Measurements from ENCODE around the gene GLIS1. TPM values are rescaled to one million over a fixed set of nuclear protein-coding genes. Genes with fewer than 3 reads are reported as not detected.

The GLIS1 gene
- total and polyA plus RNA-seq, 3 experiments from 2014 or later = 0.18 TPM; not detected in 2

GRCh38 chr1:53470155-53470554 is 268.8 kb downstream of the GLIS1 start:
- ChIA-PET POLR2A (no interaction called here), CTCF (no interaction called here)
- Histone ChIP-seq H3K4me1 (ENCODE audit: insufficient read depth, low read length) (no peaks in the 10 kb centered on the region), H3K36me3 (ENCODE audit: insufficient read depth, low read length) (no peaks in the 10 kb centered on the region), H3K27me3 (ENCODE audit: insufficient read depth, low read length, poor library complexity, severe bottlenecking) (no peaks in the 10 kb centered on the region), H3K4me3 (ENCODE audit: low read length) (no peak overlapping the region), H3K27ac (ENCODE audit: low read depth, low read length) (no peak overlapping the region), H3K9me3 (ENCODE audit: low read length) (no peaks in the 10 kb centered on the region)
- DNase-seq = no peak
- H3K4me3 Mint-ChIP-seq = no peak overlapping the region
- no peak overlapping the region for H3K27ac Mint-ChIP-seq
- no peaks in the 10 kb centered on the region for H3K36me3 Mint-ChIP-seq
- H3K4me1 Mint-ChIP-seq = peaks cover 0 to 2% (median 0%) of the 10 kb centered on the region in 3 donors
- H3K9me3 Mint-ChIP-seq = no peaks in the 10 kb centered on the region
- H3K27me3 Mint-ChIP-seq = peaks cover 0 to 1% of the 10 kb centered on the region in 2 donors

GRCh38 chr1:53469373-53469772 is 269.6 kb downstream of the GLIS1 start:
- H3K36me3 Mint-ChIP-seq = no peaks in the 10 kb centered on the region
- H3K36me3 ChIP-seq (ENCODE audit: insufficient read depth, low read length) = no peaks in the 10 kb centered on the region
- H3K9me3 Mint-ChIP-seq = no peaks in the 10 kb centered on the region
- peaks cover 0 to 1% of the 10 kb centered on the region in 2 donors for H3K27me3 Mint-ChIP-seq
- peaks cover 0 to 2% (median 0%) of the 10 kb centered on the region in 3 donors for H3K4me1 Mint-ChIP-seq
- H3K9me3 ChIP-seq (ENCODE audit: low read length) = no peaks in the 10 kb centered on the region
- POLR2A ChIA-PET = no interaction called here
- CTCF ChIA-PET = no interaction called here
- peak overlapping the region in 1 of 7 donors; percentile 44 for H3K4me3 Mint-ChIP-seq
- H3K27ac Mint-ChIP-seq = peak overlapping the region in 1 of 8 donors; percentile 54
- H3K4me3 ChIP-seq (ENCODE audit: low read length) = no peak overlapping the region
- H3K27me3 ChIP-seq (ENCODE audit: insufficient read depth, low read length, poor library complexity, severe bottlenecking) = no peaks in the 10 kb centered on the region
- no peak for DNase-seq
- no peak overlapping the region for H3K27ac ChIP-seq (ENCODE audit: low read depth, low read length)
- no peaks in the 10 kb centered on the region for H3K4me1 ChIP-seq (ENCODE audit: insufficient read depth, low read length)

GRCh38 chr1:53468374-53468773 is 270.6 kb downstream of the GLIS1 start:
- Histone ChIP-seq H3K4me1 (ENCODE audit: insufficient read depth, low read length) (no peaks in the 10 kb centered on the region), H3K9me3 (ENCODE audit: low read length) (no peaks in the 10 kb centered on the region), H3K36me3 (ENCODE audit: insufficient read depth, low read length) (no peaks in the 10 kb centered on the region), H3K27ac (ENCODE audit: low read depth, low read length) (no peak overlapping the region), H3K27me3 (ENCODE audit: insufficient read depth, low read length, poor library complexity, severe bottlenecking) (no peaks in the 10 kb centered on the region), H3K4me3 (ENCODE audit: low read length) (no peak overlapping the region)
- Mint-ChIP-seq H3K27ac (no peak overlapping the region), H3K4me1 (peaks cover 0 to 2% (median 0%) of the 10 kb centered on the region in 3 donors), H3K4me3 (no peak overlapping the region), H3K36me3 (no peaks in the 10 kb centered on the region), H3K9me3 (no peaks in the 10 kb centered on the region), H3K27me3 (peaks cover 0 to 1% of the 10 kb centered on the region in 2 donors)
- ChIA-PET POLR2A (no interaction called here), CTCF (no interaction called here)
- no peak for DNase-seq

- ChIA-PET CTCF (no interaction called here), POLR2A (no interaction called here)
- H3K4me3 Mint-ChIP-seq = no peak overlapping the region
- no peaks in the 10 kb centered on the region for H3K36me3 Mint-ChIP-seq
- Histone ChIP-seq H3K27ac (ENCODE audit: low read depth, low read length) (no peak overlapping the region), H3K4me1 (ENCODE audit: insufficient read depth, low read length) (no peaks in the 10 kb centered on the region), H3K36me3 (ENCODE audit: insufficient read depth, low read length) (no peaks in the 10 kb centered on the region), H3K27me3 (ENCODE audit: insufficient read depth, low read length, poor library complexity, severe bottlenecking) (no peaks in the 10 kb centered on the region), H3K4me3 (ENCODE audit: low read length) (no peak overlapping the region), H3K9me3 (ENCODE audit: low read length) (no peaks in the 10 kb centered on the region)
- H3K4me1 Mint-ChIP-seq = peaks cover 0 to 2% (median 0%) of the 10 kb centered on the region in 3 donors
- no peak for DNase-seq
- peaks cover 0 to 1% of the 10 kb centered on the region in 2 donors for H3K27me3 Mint-ChIP-seq
- no peaks in the 10 kb centered on the region for H3K9me3 Mint-ChIP-seq
- peak overlapping the region in 1 of 8 donors; percentile 42 for H3K27ac Mint-ChIP-seq
Observed at GRCh38 chr1:53467391-53467790, 271.6 kb downstream of the GLIS1 start.

- Histone ChIP-seq H3K36me3 (ENCODE audit: insufficient read depth, low read length) (no peaks in the 10 kb centered on the region), H3K4me3 (ENCODE audit: low read length) (no peak overlapping the region), H3K27me3 (ENCODE audit: insufficient read depth, low read length, poor library complexity, severe bottlenecking) (no peaks in the 10 kb centered on the region), H3K27ac (ENCODE audit: low read depth, low read length) (no peak overlapping the region), H3K4me1 (ENCODE audit: insufficient read depth, low read length) (no peaks in the 10 kb centered on the region), H3K9me3 (ENCODE audit: low read length) (no peaks in the 10 kb centered on the region)
- POLR2A ChIA-PET = no interaction called here
- no peaks in the 10 kb centered on the region for H3K9me3 Mint-ChIP-seq
- CTCF ChIA-PET = interaction anchor here (0.7 to 2.2 kb wide), 3 partner anchors 19 to 184 kb away, joined by 3 to 5 read pairs (median 3); no protein-coding TSS in a partner anchor
- peak overlapping the region in 5 of 8 donors; percentile 26 to 57 (median 43) for H3K27ac Mint-ChIP-seq
- H3K4me1 Mint-ChIP-seq = peaks cover 0 to 2% (median 0%) of the 10 kb centered on the region in 3 donors
- H3K4me3 Mint-ChIP-seq = no peak overlapping the region
- peaks cover 0 to 1% of the 10 kb centered on the region in 2 donors for H3K27me3 Mint-ChIP-seq
- no peaks in the 10 kb centered on the region for H3K36me3 Mint-ChIP-seq
- no peak for DNase-seq
Observed at GRCh38 chr1:53465023-53465957, 273.7 kb downstream of the GLIS1 start.

GRCh38 chr1:53463961-53464899 is 274.7 kb downstream of the GLIS1 start:
- Mint-ChIP-seq H3K4me1 (peaks cover 0 to 2% (median 0%) of the 10 kb centered on the region in 3 donors), H3K27ac (no peak overlapping the region), H3K9me3 (no peaks in the 10 kb centered on the region), H3K4me3 (no peak overlapping the region), H3K27me3 (no peaks in the 10 kb centered on the region), H3K36me3 (no peaks in the 10 kb centered on the region)
- no peak overlapping the region for H3K4me3 ChIP-seq (ENCODE audit: low read length)
- H3K27ac ChIP-seq (ENCODE audit: low read depth, low read length) = no peak overlapping the region
- ChIA-PET CTCF (interaction anchor here (0.7 to 2.2 kb wide), 5 partner anchors 20 to 186 kb away, joined by 3 to 5 read pairs (median 3); no protein-coding TSS in a partner anchor), POLR2A (no interaction called here)
- H3K36me3 ChIP-seq (ENCODE audit: insufficient read depth, low read length) = no peaks in the 10 kb centered on the region
- H3K27me3 ChIP-seq (ENCODE audit: insufficient read depth, low read length, poor library complexity, severe bottlenecking) = no peaks in the 10 kb centered on the region
- no peak for DNase-seq
- no peaks in the 10 kb centered on the region for H3K4me1 ChIP-seq (ENCODE audit: insufficient read depth, low read length)
- no peaks in the 10 kb centered on the region for H3K9me3 ChIP-seq (ENCODE audit: low read length)

- Mint-ChIP-seq H3K4me1 (peaks cover 0 to 2% (median 0%) of the 10 kb centered on the region in 3 donors), H3K9me3 (no peaks in the 10 kb centered on the region), H3K36me3 (no peaks in the 10 kb centered on the region), H3K27me3 (no peaks in the 10 kb centered on the region), H3K4me3 (no peak overlapping the region), H3K27ac (peak overlapping the region in 1 of 8 donors; percentile 34)
- Histone ChIP-seq H3K4me1 (ENCODE audit: insufficient read depth, low read length) (no peaks in the 10 kb centered on the region), H3K9me3 (ENCODE audit: low read length) (no peaks in the 10 kb centered on the region), H3K36me3 (ENCODE audit: insufficient read depth, low read length) (no peaks in the 10 kb centered on the region), H3K4me3 (ENCODE audit: low read length) (no peak overlapping the region), H3K27me3 (ENCODE audit: insufficient read depth, low read length, poor library complexity, severe bottlenecking) (no peaks in the 10 kb centered on the region), H3K27ac (ENCODE audit: low read depth, low read length) (no peak overlapping the region)
- ChIA-PET CTCF (interaction anchor here (2.2 kb wide), 1 partner anchor 182 kb away, joined by 5 read pairs; no protein-coding TSS in a partner anchor), POLR2A (no interaction called here)
- no peak for DNase-seq
Observed at GRCh38 chr1:53462769-53463501, 276.0 kb downstream of the GLIS1 start.
